ENCODE measurements around the gene DACH2.
A peak's percentile ranks its signal among the peaks of the same experiment; 100 is the strongest.
"Not testable (repeated sequence)": the region's sequence is repeated elsewhere in the genome, so short reads cannot be mapped to it uniquely, and the experiment has no call there.

The DACH2 gene

DNA sequence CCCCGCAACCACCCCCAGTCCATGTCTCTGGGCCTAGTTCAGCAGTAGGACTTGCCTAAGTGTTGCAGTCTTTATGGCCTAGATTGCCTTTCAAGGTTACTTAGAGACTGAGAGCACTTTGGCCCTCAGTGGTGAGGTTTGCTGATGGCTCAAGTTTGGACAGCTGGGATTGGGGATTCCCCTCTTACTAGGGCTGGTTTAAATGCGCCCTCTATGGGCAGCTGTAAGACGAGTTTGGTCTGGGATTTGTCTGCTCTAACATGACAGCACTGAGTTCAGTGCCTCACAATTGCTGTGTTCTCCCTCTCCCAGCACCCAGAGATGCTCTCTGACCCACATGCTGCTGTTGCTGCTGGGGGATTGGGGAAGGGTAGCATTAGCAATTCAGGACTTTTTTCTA is 23.1 kb downstream of the DACH2 start:
- peak; percentile 37 for DNase-seq (ENCODE audit: low read depth)
- no peak for TF ChIP-seq POLR2A (IDR thresholded peaks at IDR 0.05; ENCODE audit: extremely low read depth, insufficient read length)
- TF ChIP-seq CTCF (IDR thresholded peaks at IDR 0.05; ENCODE audit: low read depth, low read length) = peak; percentile 35
- TF ChIP-seq, protein P1, sequence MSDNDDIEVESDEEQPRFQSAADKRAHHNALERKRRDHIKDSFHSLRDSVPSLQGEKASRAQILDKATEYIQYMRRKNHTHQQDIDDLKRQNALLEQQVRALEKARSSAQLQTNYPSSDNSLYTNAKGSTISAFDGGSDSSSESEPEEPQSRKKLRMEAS (IDR thresholded peaks at IDR 0.05; ENCODE audit: low read depth, low read length) = no peak

GRCh38 chrX:86178906-86179305 is 30.7 kb downstream of the DACH2 start:
- TF ChIP-seq MYC (IDR thresholded peaks at IDR 0.05; ENCODE audit: low read depth, low read length) (no peak), POLR2A (IDR thresholded peaks at IDR 0.05; ENCODE audit: extremely low read depth, insufficient read length) (no peak), CTCF (IDR thresholded peaks at IDR 0.05; ENCODE audit: low read depth, low read length) (no peak)
- TF ChIP-seq, protein P1 (IDR thresholded peaks at IDR 0.05; ENCODE audit: low read depth, low read length) = no peak
- no peak overlapping the region for H3K4me3 ChIP-seq (ENCODE audit: low read depth, low read length)
- no peak for DNase-seq (ENCODE audit: low read depth)

More for the DNA sequence above, 23.1 kb downstream of the DACH2 start:
- no peak overlapping the region for H3K4me3 ChIP-seq (ENCODE audit: low read depth, low read length)

DNA sequence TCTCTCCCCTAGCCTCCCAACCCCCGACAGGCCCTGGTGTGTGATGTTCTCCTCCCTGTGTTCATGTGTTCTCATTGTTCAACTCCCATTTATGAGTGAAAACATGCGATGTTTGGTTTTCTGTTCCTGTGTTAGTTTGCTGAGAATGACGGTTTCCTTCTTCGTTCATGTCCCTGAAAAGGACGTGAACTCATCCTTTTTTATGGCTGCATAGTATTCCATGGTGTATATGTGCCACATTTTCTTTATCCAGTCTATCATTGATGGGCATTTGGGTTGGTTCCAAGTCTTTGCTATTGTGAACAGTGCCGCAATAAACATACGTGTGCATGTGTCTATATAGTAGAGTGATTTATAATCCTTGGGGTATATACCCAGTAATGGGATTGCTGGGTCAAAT is 33.1 kb downstream of the DACH2 start:
- DNase-seq (ENCODE audit: low read depth); H3K4me3 ChIP-seq (ENCODE audit: low read depth, low read length): not testable (repeated sequence)

DNA sequence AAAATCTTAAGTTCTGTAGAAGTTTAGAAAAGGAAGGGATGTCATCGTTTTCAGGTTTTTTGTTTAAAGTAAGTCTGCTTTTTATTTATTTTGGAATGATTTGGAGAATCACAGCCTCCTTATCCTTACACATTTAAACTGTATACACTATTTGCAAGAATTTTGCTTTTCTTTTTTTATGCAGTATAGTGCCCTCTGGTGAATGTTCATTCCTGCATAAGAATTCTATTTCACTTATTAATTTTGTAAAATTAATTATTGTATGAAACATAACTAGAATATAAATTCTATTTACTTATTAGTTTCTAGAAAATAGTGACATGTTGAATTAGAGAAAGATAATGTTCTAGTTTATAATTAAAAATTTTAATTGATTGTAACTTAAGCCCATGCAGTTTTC is 44.6 kb downstream of the DACH2 start:
- H3K4me3 ChIP-seq (ENCODE audit: low read depth, low read length) = no peak overlapping the region
- TF ChIP-seq, protein P1 (IDR thresholded peaks at IDR 0.05; ENCODE audit: low read depth, low read length) = no peak
- TF ChIP-seq CTCF (IDR thresholded peaks at IDR 0.05; ENCODE audit: low read depth, low read length) (no peak), MYC (IDR thresholded peaks at IDR 0.05; ENCODE audit: low read depth, low read length) (no peak)
- DNase-seq (ENCODE audit: low read depth) = no peak

DNA sequence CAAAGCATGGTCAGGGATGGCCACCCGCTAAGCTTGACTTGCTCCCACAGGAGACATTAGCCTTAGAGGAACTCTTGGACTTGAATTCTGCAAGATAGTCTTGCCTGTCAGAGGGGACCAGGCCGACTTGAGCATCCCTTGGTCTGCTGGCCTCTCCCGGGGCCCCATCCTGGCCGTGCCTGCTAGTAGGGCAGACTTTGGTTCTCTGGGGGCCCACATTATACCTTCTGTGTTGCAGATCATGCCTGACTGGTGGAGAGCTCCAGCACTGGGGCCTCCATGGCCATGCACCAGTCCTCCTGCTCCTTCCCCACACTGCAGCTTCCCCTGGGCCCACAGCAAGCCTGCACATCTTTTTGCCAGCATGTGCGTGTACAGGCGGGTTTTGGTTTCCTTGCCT is 46.5 kb downstream of the DACH2 start:
- TF ChIP-seq CTCF (IDR thresholded peaks at IDR 0.05; ENCODE audit: low read depth, low read length) = no peak
- TF ChIP-seq POLR2A (IDR thresholded peaks at IDR 0.05; ENCODE audit: extremely low read depth, insufficient read length) = no peak
- TF ChIP-seq MYC (IDR thresholded peaks at IDR 0.05; ENCODE audit: low read depth, low read length) = no peak
- TF ChIP-seq, protein P1 (IDR thresholded peaks at IDR 0.05; ENCODE audit: low read depth, low read length) = no peak
- no peak overlapping the region for H3K4me3 ChIP-seq (ENCODE audit: low read depth, low read length)
- DNase-seq (ENCODE audit: low read depth) = no peak

- no peak for DNase-seq (ENCODE audit: low read depth)
- no peak overlapping the region for H3K4me3 ChIP-seq (ENCODE audit: low read depth, low read length)
- TF ChIP-seq MYC (IDR thresholded peaks at IDR 0.05; ENCODE audit: low read depth, low read length) (no peak), POLR2A (IDR thresholded peaks at IDR 0.05; ENCODE audit: extremely low read depth, insufficient read length) (no peak), CTCF (IDR thresholded peaks at IDR 0.05; ENCODE audit: low read depth, low read length) (no peak)
- TF ChIP-seq, protein P1 (IDR thresholded peaks at IDR 0.05; ENCODE audit: low read depth, low read length) = no peak
These were observed 47.1 kb downstream of the DACH2 start for GRCh38 chrX:86195343-86195742.
